H1 (cell line): ENCODE data around the gene MAP3K3. TPM values are rescaled to one million over a fixed set of nuclear protein-coding genes. Genes with fewer than 3 reads are reported as not detected.

Experiments
- CTCF ChIA-PET: fragments of 300-600 bp; sonication (Branson Sonifier 250); formaldehyde crosslinking; loops from one replicate; lab custom pipeline; 2021; ENCODE audit not compliant: partially characterized antibody; lab: Charles Lee
- POLR2A ChIA-PET: fragments of 300-600 bp; sonication (Branson Sonifier 250); formaldehyde crosslinking; loops from one replicate; lab custom pipeline; 2021; ENCODE audit warnings: inconsistent platforms; ENCODE audit not compliant: partially characterized antibody; lab: Charles Lee
- DNase-seq, 2 experiments: peaks; one replicate each; pipeline versions ENCODE4 v3.0.0 to v3.0.0-alpha.2; 2010 to 2022; ENCODE audit warnings: low spot score in 2 of 2, low read depth in 1 of 2, mixed read lengths in 1 of 2
- FAIRE-seq: peaks from 2 replicates; lab custom pipeline; 2011; peaks lifted over from hg19 to GRCh38; lab: Jason Lieb, UNC
- H2AFZ ChIP-seq: 2 replicates; pipeline ENCODE4 v1.8.1; 2012; ENCODE audit warnings: low read length, inconsistent platforms
- H2AK5ac ChIP-seq: 2 replicates; pipeline ENCODE4 v1.6.1; 2013; ENCODE audit warnings: low read depth, low read length
- H2BK120ac ChIP-seq: replicated peaks from 2 replicates; pipeline ENCODE3; 2013; ENCODE audit warnings: low read depth, low read length, inconsistent platforms
- H2BK12ac ChIP-seq: 2 replicates; pipeline ENCODE4 v1.6.1; 2013; ENCODE audit warnings: low read depth, low read length
- H2BK15ac ChIP-seq: 2 replicates; pipeline ENCODE4 v1.6.1; 2013; ENCODE audit warnings: low read length
- H2BK20ac ChIP-seq: 2 replicates; pipeline ENCODE4 v1.6.1; 2013; ENCODE audit warnings: low read length
- H2BK5ac ChIP-seq: 2 replicates; pipeline ENCODE4 v1.6.1; 2013; ENCODE audit warnings: low read depth, low read length
- H3K14ac ChIP-seq: 2 replicates; pipeline ENCODE4 v1.6.1; 2013; ENCODE audit warnings: inconsistent platforms; ENCODE audit not compliant: insufficient read length
- H3K18ac ChIP-seq: 2 replicates; pipeline ENCODE4 v1.6.1; 2013; ENCODE audit warnings: low read length; ENCODE audit errors: extremely low read depth
- H3K23ac ChIP-seq: 2 replicates; pipeline ENCODE4 v1.6.1; 2013; ENCODE audit warnings: inconsistent platforms; ENCODE audit not compliant: insufficient read length
- H3K23me2 ChIP-seq: 2 replicates; pipeline ENCODE4 v1.6.1; 2013; ENCODE audit warnings: low read depth, low read length
- H3K27ac ChIP-seq: 2 replicates; pipeline ENCODE4 v1.6.1; 2011; ENCODE audit warnings: low read depth, low read length, inconsistent platforms
- H3K27me3 ChIP-seq, 4 experiments: replicated peaks in 1 of 4; 1 replicate in 1 of 4; 2 replicates in 3 of 4; pipeline versions ENCODE4 v1.6.1 to v1.8.1; 2011 to 2013; ENCODE audit warnings: low read length in 3 of 4, mild to moderate bottlenecking in 3 of 4, inconsistent platforms in 2 of 4, mixed read lengths in 2 of 4, moderate library complexity in 1 of 4; ENCODE audit not compliant: control insufficient read depth in 3 of 4, insufficient read depth in 3 of 4; ENCODE audit errors: extremely low read depth in 1 of 4
- H3K36me3 ChIP-seq, 4 experiments: 2 replicates each; pipeline versions ENCODE4 v1.6.1 to v1.8.1; 2011 to 2013; ENCODE audit warnings: mild to moderate bottlenecking in 4 of 4, low read length in 3 of 4, moderate library complexity in 2 of 4, control low read depth in 1 of 4, inconsistent platforms in 1 of 4; ENCODE audit not compliant: insufficient read depth in 4 of 4, control insufficient read depth in 2 of 4
- H3K4ac ChIP-seq: replicated peaks from 2 replicates; pipeline ENCODE3; 2013; ENCODE audit warnings: low read length, low read depth, mixed read lengths, inconsistent platforms; ENCODE audit not compliant: insufficient read length
- H3K4me1 ChIP-seq, 4 experiments: replicated peaks in 1 of 4; 1 replicate in 1 of 4; 2 replicates in 3 of 4; pipeline versions ENCODE4 v1.6.1 to v1.8.1; 2011 to 2013; ENCODE audit warnings: low read length in 3 of 4, inconsistent platforms in 2 of 4, mixed read lengths in 1 of 4; ENCODE audit not compliant: insufficient read depth in 4 of 4, control insufficient read depth in 3 of 4
- H3K4me2 ChIP-seq, 2 experiments: 2 replicates each; pipeline versions ENCODE4 v1.6.1 to v1.8.1; 2011 to 2013; ENCODE audit warnings: low read depth in 2 of 2, low read length in 2 of 2, control low read depth in 1 of 2, inconsistent platforms in 1 of 2, mild to moderate bottlenecking in 1 of 2; ENCODE audit not compliant: insufficient read depth in 1 of 2
- H3K4me3 ChIP-seq, 4 experiments: fragments of 200-600, 300-600 bp in 1 of 4; sonication (generic), shearing (Covaris generic), sonication (Bioruptor Twin) in 1 of 4; 2 replicates each; pipeline versions ENCODE4 v1.5.1 to v1.8.1; 2011 to 2016; ENCODE audit warnings: low read length in 4 of 4, low read depth in 3 of 4, control low read depth in 2 of 4, inconsistent platforms in 2 of 4, mild to moderate bottlenecking in 2 of 4, mixed read lengths in 1 of 4, moderate library complexity in 1 of 4; ENCODE audit not compliant: insufficient read depth in 2 of 4; ENCODE audit errors: extremely low read depth in 1 of 4
- H3K56ac ChIP-seq: replicated peaks from 2 replicates; pipeline ENCODE3; 2013; ENCODE audit warnings: low read depth, mild to moderate bottlenecking, mixed read lengths, low read length, inconsistent platforms; ENCODE audit not compliant: insufficient read length
- H3K79me1 ChIP-seq: 2 replicates; pipeline ENCODE4 v1.6.1; 2013; ENCODE audit warnings: low read depth, low read length, control low read depth
- H3K79me2 ChIP-seq, 2 experiments: 2 replicates each; pipeline versions ENCODE4 v1.6.1 to v1.8.1; 2012 to 2013; ENCODE audit warnings: low read length in 2 of 2, mild to moderate bottlenecking in 2 of 2, inconsistent platforms in 1 of 2; ENCODE audit not compliant: insufficient read depth in 2 of 2, control insufficient read depth in 1 of 2
- H3K9ac ChIP-seq, 4 experiments: replicated peaks in 1 of 4; 1 replicate in 1 of 4; 2 replicates in 3 of 4; pipeline versions ENCODE4 v1.6.1 to v1.8.1; 2011 to 2013; ENCODE audit warnings: low read depth in 3 of 4, low read length in 3 of 4, control low read depth in 2 of 4, mild to moderate bottlenecking in 2 of 4, moderate library complexity in 2 of 4, inconsistent platforms in 1 of 4; ENCODE audit errors: extremely low read depth in 1 of 4
- H3K9me3 ChIP-seq, 2 experiments: 2 replicates each; pipeline versions ENCODE4 v1.6.1 to v1.8.1; 2012 to 2013; ENCODE audit warnings: mild to moderate bottlenecking in 2 of 2, moderate library complexity in 2 of 2, control low read depth in 1 of 2, inconsistent platforms in 1 of 2, low read depth in 1 of 2, low read length in 1 of 2, mixed read lengths in 1 of 2; ENCODE audit not compliant: insufficient read depth in 2 of 2
- H4K20me1 ChIP-seq, 2 experiments: replicated peaks in 1 of 2; 2 replicates each; pipeline versions ENCODE3 to v1.8.1; 2011 to 2013; ENCODE audit warnings: inconsistent platforms in 2 of 2, low read length in 2 of 2, mild to moderate bottlenecking in 1 of 2; ENCODE audit not compliant: insufficient read depth in 2 of 2, control insufficient read depth in 1 of 2
- H4K5ac ChIP-seq: 2 replicates; pipeline ENCODE4 v1.6.1; 2013; ENCODE audit warnings: low read length, low read depth, mixed read lengths, inconsistent platforms; ENCODE audit not compliant: insufficient read length
- H4K8ac ChIP-seq: 2 replicates; pipeline ENCODE4 v1.8.0; 2013; ENCODE audit warnings: mild to moderate bottlenecking, moderate library complexity, low read length, inconsistent platforms; ENCODE audit not compliant: insufficient read depth; ENCODE audit errors: extremely low read depth
- H4K91ac ChIP-seq: replicated peaks from 2 replicates; pipeline ENCODE3; 2013; ENCODE audit warnings: low read length, mixed read lengths, inconsistent platforms; ENCODE audit not compliant: insufficient read length
- ATF3 ChIP-seq: IDR thresholded peaks from 2 replicates; pipeline ENCODE4 v1.6.1; 2011; ENCODE audit warnings: low read depth, mild to moderate bottlenecking, low read length; ENCODE audit not compliant: insufficient read depth
- CBX5 ChIP-seq: fragments of 300-800, 300-1000 bp; sonication (generic); IDR thresholded peaks from 2 replicates; pipeline ENCODE4 v1.7.1; 2016; ENCODE audit warnings: antibody characterized with exemption, low read length, low read depth
- CHD1 ChIP-seq: IDR thresholded peaks from 2 replicates; pipeline ENCODE4 v1.6.1; 2012; ENCODE audit warnings: low read depth, low read length, improper control_type of control experiment
- EGR1 ChIP-seq: IDR thresholded peaks from 2 replicates; pipeline ENCODE4 v1.6.1; 2011; ENCODE audit warnings: low read depth, low read length, borderline replicate concordance
- HDAC2 ChIP-seq, 2 experiments: fragments of 300-600 bp in 1 of 2; sonication (generic) in 1 of 2; IDR thresholded peaks; 2 replicates each; pipeline ENCODE4 v1.6.1; 2011 to 2012; ENCODE audit warnings: low read depth in 2 of 2, low read length in 2 of 2, mild to moderate bottlenecking in 2 of 2, moderate library complexity in 2 of 2, borderline replicate concordance in 1 of 2, inconsistent platforms in 1 of 2
- HDAC6 ChIP-seq: IDR thresholded peaks from one replicate; pipeline ENCODE4 v1.7.1; 2012; ENCODE audit warnings: low read depth, mild to moderate bottlenecking, inconsistent platforms, low read length, moderate library complexity
- KDM1A ChIP-seq: fragments of 200-600, 300-600 bp; sonication (generic); IDR thresholded peaks from 2 replicates; pipeline ENCODE4 v1.7.1; 2016; ENCODE audit warnings: mild to moderate bottlenecking, low read length, borderline replicate concordance
- KDM5A ChIP-seq: fragments of 200-600 bp; IDR thresholded peaks from 2 replicates; pipeline ENCODE4 v1.7.1; 2012; ENCODE audit warnings: mild to moderate bottlenecking, low read length, inconsistent platforms, mixed read lengths
- POLR2AphosphoS5 ChIP-seq: IDR thresholded peaks from 2 replicates; pipeline ENCODE4 v1.6.1; 2011; ENCODE audit warnings: low read depth, low read length
- RFX5 ChIP-seq: IDR thresholded peaks from 2 replicates; pipeline ENCODE4 v1.6.1; 2011; ENCODE audit warnings: low read depth, low read length, improper control_type of control experiment, borderline replicate concordance
- SAP30 ChIP-seq: fragments of 300-600 bp; sonication (generic); IDR thresholded peaks from 2 replicates; pipeline ENCODE4 v1.7.1; 2012; ENCODE audit warnings: low read length, moderate library complexity, mild to moderate bottlenecking, inconsistent platforms; ENCODE audit not compliant: insufficient read depth, insufficient replicate concordance
- SP1 ChIP-seq: IDR thresholded peaks from 2 replicates; pipeline ENCODE4 v1.6.1; 2011; ENCODE audit warnings: low read depth, low read length
- TAF7 ChIP-seq: optimal IDR thresholded peaks from 2 replicates; pipeline ENCODE3; 2011; ENCODE audit warnings: low read depth, mild to moderate bottlenecking, inconsistent platforms, low read length, moderate library complexity, borderline replicate concordance
- TEAD4 ChIP-seq: IDR thresholded peaks from 2 replicates; pipeline ENCODE4 v1.6.1; 2012; ENCODE audit warnings: low read depth, low read length, inconsistent platforms, mixed read lengths
- WGBS, 2 experiments: shearing (Covaris generic) in 1 of 2; methylation state at CpG; one replicate each; pipeline versions ENCODE4 v1.1.6 to v1.1.7; 2013 to 2015; ENCODE audit warnings: low lambda C conversion rate in 2 of 2, mixed read lengths in 2 of 2, inconsistent platforms in 1 of 2, low coverage in 1 of 2, missing lambda C conversion rate in 1 of 2; ENCODE audit not compliant: insufficient replicate concordance in 2 of 2, insufficient coverage in 1 of 2, insufficient read length in 1 of 2; ENCODE audit errors: extremely low coverage in 1 of 2, missing lambda C conversion rate in 1 of 2; 5-methylcytosine and 5-hydroxymethylcytosine counted together
- polyA plus RNA-seq, 7 experiments: library from polyadenylated mRNA; depleted of rRNA in 3 of 7; stranded (reverse) in 5 of 7; unstranded in 2 of 7; fragments of >200 nt in 5 of 7; fragments of 200-250 nt in 2 of 7; gene quantifications; 1 replicate in 5 of 7; 2 replicates in 1 of 7; 4 replicates in 1 of 7; pipeline versions ENCODE4 v1.2.1 to v1.2.3, GENCODE V29; 2011 to 2013; ENCODE audit warnings: missing spikeins in 2 of 7, mixed read lengths in 2 of 7
- total RNA-seq: library from RNA; stranded (reverse); fragmentation: NEBNext Ultra II Directional; extraction: Animal tissue kit (Norgen Biotek cat#: 25700); gene quantifications from 2 replicates; pipeline ENCODE4 v1.2.1, GENCODE V29; 2021

Gene MAP3K3
- total and polyA plus RNA-seq, 2 of the 8 experiments (the other 6 are each of a cell fraction or from before 2014, with no cell fraction given), result 10.3 to 21.0 TPM

- no peak overlapping the region; the same call in 1 of the 2 replicates for H3K27ac ChIP-seq
- no peak overlapping the region; the same call in 1 of the 2 replicates for H2BK5ac ChIP-seq
- H4K91ac ChIP-seq, result no peak overlapping the region
- peaks cover 2 to 11% (median 6%) of the 10 kb centered on the region in 4 experiments; a peak in 5 of 8 replicates for H3K36me3 ChIP-seq
- H4K8ac ChIP-seq, result no peak overlapping the region; the same call in 1 of the 2 replicates
- H2BK15ac ChIP-seq, result no peak overlapping the region
- H2AK5ac ChIP-seq, result no peak overlapping the region
- FAIRE-seq, result no peak
- no peak overlapping the region for H3K9ac ChIP-seq
- H3K14ac ChIP-seq, result no peak overlapping the region
- H3K4me2 ChIP-seq, result no peak overlapping the region
- H2BK20ac ChIP-seq, result no peak overlapping the region
- H3K27me3 ChIP-seq, result peaks cover 0 to 5% (median 0%) of the 10 kb centered on the region in 4 experiments; a peak in 3 of 7 replicates
- ChIA-PET POLR2A (interaction anchor here (0.9 to 1.3 kb wide), 2 partner anchors 9 to 16 kb away, joined by 3 to 4 read pairs; no protein-coding TSS in a partner anchor), CTCF (no interaction called here)
- no peak overlapping the region for H3K56ac ChIP-seq
- H2BK120ac ChIP-seq, result no peak overlapping the region
- peaks cover 4 to 9% of the 10 kb centered on the region in 2 experiments for H4K20me1 ChIP-seq
- peaks cover 9% of the 10 kb centered on the region; the same call in 1 of the 2 replicates for H3K23me2 ChIP-seq
- peaks cover 3 to 14% (median 7%) of the 10 kb centered on the region in 4 experiments; a peak in 6 of 7 replicates for H3K4me1 ChIP-seq
- no peaks in the 10 kb centered on the region for H3K9me3 ChIP-seq
- no peak overlapping the region for H3K4me3 ChIP-seq
- 89% methylated on average over 5 of the region's 11 CpGs; no CpG with 5 or more reads in 1 of the 2 experiments for WGBS, 2 experiments
- no peak overlapping the region for H2BK12ac ChIP-seq
- H2AFZ ChIP-seq, result no peak overlapping the region
- H3K23ac ChIP-seq, result no peak overlapping the region
- H3K79me1 ChIP-seq, result 0 out of 2 replicates have a peak, but pooled peaks cover 3% of the 10 kb centered on the region
- no peak overlapping the region for H3K4ac ChIP-seq
- no peak for DNase-seq
- no peak overlapping the region for H3K18ac ChIP-seq
- H3K79me2 ChIP-seq, result no peaks in the 10 kb centered on the region; a peak in 1 of 4 replicates
- H4K5ac ChIP-seq, result no peak overlapping the region
- TF ChIP-seq TEAD4 (no peak), TAF7 (no peak), HDAC2 (IDR thresholded peaks at IDR 0.05; ENCODE audit: borderline replicate concordance in 1 of 2, low read depth in 2 of 2, low read length in 2 of 2) (no peak), RFX5 (no peak), POLR2AphosphoS5 (no peak), SAP30 (no peak), ATF3 (no peak), KDM5A (no peak), HDAC6 (no peak), EGR1 (no peak), SP1 (no peak), CHD1 (no peak), CBX5 (no peak), KDM1A (no peak)
Measured at GRCh38 chr17:63704259-63704576, 82.0 kb downstream of the MAP3K3 start.
